ENCODE data around the gene PPP1R12C. TPM values are rescaled to one million over a fixed set of nuclear protein-coding genes. Genes with fewer than 3 reads are reported as not detected.

PPP1R12C gene
- total RNA-seq, 2 donors from 2014 or later = 82.6 to 112 TPM

GRCh38 chr19:55147545-55148251, 30.3 kb upstream of the PPP1R12C start:
- H3K9me3 ChIP-seq = no peaks in the 10 kb centered on the region
- H3K9ac ChIP-seq (ENCODE audit: low read depth in 2 of 2, low read length in 2 of 2) = no peak overlapping the region
- no peaks in the 10 kb centered on the region for H3K36me3 ChIP-seq
- no peak for TF ChIP-seq CTCF (IDR thresholded peaks at IDR 0.05)
- H3K27me3 ChIP-seq = peaks cover 18% of the 10 kb centered on the region
- no peak for DNase-seq
- no peak overlapping the region for H3K4me3 ChIP-seq
- no peaks in the 10 kb centered on the region for H3K4me1 ChIP-seq
- intact Hi-C loops (cut with DNase I) = no loop called here
- no peak overlapping the region for H3K27ac ChIP-seq

GRCh38 chr19:55146705-55147273, 29.4 kb upstream of the PPP1R12C start:
- Histone ChIP-seq H3K4me3 (no peak overlapping the region), H3K9me3 (no peaks in the 10 kb centered on the region), H3K27me3 (peaks cover 18% of the 10 kb centered on the region), H3K9ac (ENCODE audit: low read depth in 2 of 2, low read length in 2 of 2) (peak overlapping the region in 1 of 2 donors; percentile 24), H3K4me1 (no peaks in the 10 kb centered on the region), H3K36me3 (no peaks in the 10 kb centered on the region), H3K27ac (no peak overlapping the region)
- TF ChIP-seq CTCF (IDR thresholded peaks at IDR 0.05) = no peak
- intact Hi-C loops (cut with DNase I) = no loop called here
- DNase-seq = peak; percentile 38

GRCh38 chr19:55146078-55146704, 28.8 kb upstream of the PPP1R12C start:
- intact Hi-C loops (cut with DNase I) = no loop called here

GRCh38 chr19:55145232-55145631, 27.8 kb upstream of the PPP1R12C start:
- no peak for DNase-seq
- intact Hi-C loops (cut with DNase I) = no loop called here
- H3K4me3 ChIP-seq = no peak overlapping the region
- no peak for TF ChIP-seq CTCF (IDR thresholded peaks at IDR 0.05)
- H3K9me3 ChIP-seq = no peaks in the 10 kb centered on the region
- H3K27me3 ChIP-seq = peaks cover 18% of the 10 kb centered on the region
- no peak overlapping the region for H3K27ac ChIP-seq
- H3K4me1 ChIP-seq = no peaks in the 10 kb centered on the region
- no peaks in the 10 kb centered on the region for H3K36me3 ChIP-seq
- no peak overlapping the region for H3K9ac ChIP-seq (ENCODE audit: low read depth in 2 of 2, low read length in 2 of 2)

More at GRCh38 chr19:55146078-55146704, 28.8 kb upstream of the PPP1R12C start:
- Histone ChIP-seq H3K9me3 (no peaks in the 10 kb centered on the region), H3K4me3 (no peak overlapping the region), H3K27ac (no peak overlapping the region), H3K27me3 (peaks cover 18% of the 10 kb centered on the region), H3K9ac (ENCODE audit: low read depth in 2 of 2, low read length in 2 of 2) (no peak overlapping the region), H3K4me1 (no peaks in the 10 kb centered on the region), H3K36me3 (no peaks in the 10 kb centered on the region)
- DNase-seq = peak; percentile 33
- peak; percentile 23 for TF ChIP-seq CTCF (IDR thresholded peaks at IDR 0.05)

GRCh38 chr19:55141696-55142095, 24.3 kb upstream of the PPP1R12C start:
- no peaks in the 10 kb centered on the region for H3K4me1 ChIP-seq
- no peak overlapping the region for H3K27ac ChIP-seq
- H3K27me3 ChIP-seq = peaks cover 20% of the 10 kb centered on the region
- H3K9ac ChIP-seq (ENCODE audit: low read depth in 2 of 2, low read length in 2 of 2) = no peak overlapping the region
- TF ChIP-seq CTCF (IDR thresholded peaks at IDR 0.05) = no peak
- H3K9me3 ChIP-seq = no peaks in the 10 kb centered on the region
- intact Hi-C loops (cut with DNase I) = loop anchor here (2.0 to 5.0 kb wide), 2 partner anchors 276 to 363 kb away; no protein-coding TSS in a partner anchor
- no peak overlapping the region for H3K4me3 ChIP-seq
- H3K36me3 ChIP-seq = no peaks in the 10 kb centered on the region
- no peak for DNase-seq
